ENCODE results near the gene GLI3. TPM values are rescaled to one million over a fixed set of nuclear protein-coding genes. Genes with fewer than 3 reads are reported as not detected.
A peak's percentile ranks its signal among the peaks of the same experiment; 100 is the strongest.

GLI3 gene
- total RNA-seq, 4 donors from 2014 or later: 23.1 to 41.3 (median 24.6) TPM

DNA sequence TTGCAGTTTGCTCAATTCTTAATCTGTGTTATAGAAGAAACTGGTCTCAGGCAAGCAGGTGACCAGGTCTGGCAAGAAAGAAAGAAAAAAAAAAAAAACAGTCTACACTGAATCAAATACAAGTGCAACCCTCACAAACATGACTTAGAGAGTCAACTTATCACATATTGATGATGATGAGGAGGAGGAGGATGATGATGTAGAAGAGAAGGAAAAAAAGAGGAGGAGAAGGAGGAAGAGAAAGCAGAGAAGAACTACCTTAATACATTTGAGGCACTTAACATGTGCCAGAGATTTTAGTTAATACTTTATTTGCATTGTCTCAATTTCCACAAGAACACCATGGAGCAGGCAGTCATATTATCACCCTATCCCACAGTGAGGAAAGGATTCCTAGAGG, 91.5 kb downstream of the GLI3 start:
- DNase-seq (ENCODE audit: low spot score in 2 of 2): no peak
- Histone ChIP-seq H3K36me3 (no peaks in the 10 kb centered on the region), H3K27ac (no peak overlapping the region), H3K27me3 (no peaks in the 10 kb centered on the region), H3K4me3 (no peak overlapping the region), H3K9me3 (no peaks in the 10 kb centered on the region), H3K4me1 (peaks cover 31% of the 10 kb centered on the region)
- TF ChIP-seq POLR2A (IDR thresholded peaks at IDR 0.05) (no peak), POLR2AphosphoS5 (IDR thresholded peaks at IDR 0.05) (no peak), EP300 (IDR thresholded peaks at IDR 0.05) (no peak)
- TF ChIP-seq, protein P1, sequence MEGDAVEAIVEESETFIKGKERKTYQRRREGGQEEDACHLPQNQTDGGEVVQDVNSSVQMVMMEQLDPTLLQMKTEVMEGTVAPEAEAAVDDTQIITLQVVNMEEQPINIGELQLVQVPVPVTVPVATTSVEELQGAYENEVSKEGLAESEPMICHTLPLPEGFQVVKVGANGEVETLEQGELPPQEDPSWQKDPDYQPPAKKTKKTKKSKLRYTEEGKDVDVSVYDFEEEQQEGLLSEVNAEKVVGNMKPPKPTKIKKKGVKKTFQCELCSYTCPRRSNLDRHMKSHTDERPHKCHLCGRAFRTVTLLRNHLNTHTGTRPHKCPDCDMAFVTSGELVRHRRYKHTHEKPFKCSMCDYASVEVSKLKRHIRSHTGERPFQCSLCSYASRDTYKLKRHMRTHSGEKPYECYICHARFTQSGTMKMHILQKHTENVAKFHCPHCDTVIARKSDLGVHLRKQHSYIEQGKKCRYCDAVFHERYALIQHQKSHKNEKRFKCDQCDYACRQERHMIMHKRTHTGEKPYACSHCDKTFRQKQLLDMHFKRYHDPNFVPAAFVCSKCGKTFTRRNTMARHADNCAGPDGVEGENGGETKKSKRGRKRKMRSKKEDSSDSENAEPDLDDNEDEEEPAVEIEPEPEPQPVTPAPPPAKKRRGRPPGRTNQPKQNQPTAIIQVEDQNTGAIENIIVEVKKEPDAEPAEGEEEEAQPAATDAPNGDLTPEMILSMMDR (IDR thresholded peaks at IDR 0.05): no peak

DNA sequence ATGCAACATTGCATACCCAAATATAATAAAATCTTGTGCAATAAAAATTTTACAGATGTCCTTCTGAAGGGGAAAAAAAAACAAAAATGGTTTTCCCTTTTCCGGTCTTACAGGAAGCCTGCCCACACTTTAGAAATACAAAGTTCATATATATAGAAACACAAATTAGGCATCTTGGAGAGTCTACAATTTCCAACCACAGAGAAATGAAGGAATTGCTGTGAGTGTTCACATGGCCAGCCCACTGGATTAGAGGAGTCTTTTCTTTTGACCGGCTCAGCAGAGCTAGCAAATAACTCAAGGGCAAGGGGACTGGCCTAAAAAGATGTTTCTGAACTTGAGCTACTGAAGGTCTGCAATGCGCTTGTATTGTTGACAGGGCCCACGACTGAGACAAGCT, 92.4 kb downstream of the GLI3 start:
- Histone ChIP-seq H3K9me3 (no peaks in the 10 kb centered on the region), H3K4me3 (no peak overlapping the region), H3K27ac (peak overlapping the region; percentile 5), H3K36me3 (no peaks in the 10 kb centered on the region), H3K27me3 (no peaks in the 10 kb centered on the region), H3K4me1 (peaks cover 29% of the 10 kb centered on the region)
- WGBS: 54% methylated on average over 4 of the region's 4 CpGs
- no peak for DNase-seq (ENCODE audit: low spot score in 2 of 2)
- TF ChIP-seq POLR2AphosphoS5 (IDR thresholded peaks at IDR 0.05): no peak
- TF ChIP-seq EP300 (IDR thresholded peaks at IDR 0.05): no peak
- TF ChIP-seq, protein P1 (IDR thresholded peaks at IDR 0.05): no peak
- TF ChIP-seq POLR2A (IDR thresholded peaks at IDR 0.05): no peak

GRCh38 chr7:42143711-42144600, 93.1 kb downstream of the GLI3 start:
- H3K27me3 ChIP-seq: no peaks in the 10 kb centered on the region
- no peaks in the 10 kb centered on the region for H3K36me3 ChIP-seq
- H3K9me3 ChIP-seq: no peaks in the 10 kb centered on the region
- H3K4me3 ChIP-seq: no peak overlapping the region
- H3K27ac ChIP-seq: peak overlapping the region; percentile 5
- peaks cover 25% of the 10 kb centered on the region for H3K4me1 ChIP-seq
- 56% methylated on average over 14 of the region's 14 CpGs for WGBS
- TF ChIP-seq, protein P1 (IDR thresholded peaks at IDR 0.05): no peak
- TF ChIP-seq EP300 (IDR thresholded peaks at IDR 0.05) (no peak), POLR2AphosphoS5 (IDR thresholded peaks at IDR 0.05) (no peak), POLR2A (IDR thresholded peaks at IDR 0.05) (no peak)
- no peak for DNase-seq (ENCODE audit: low spot score in 2 of 2)

DNA sequence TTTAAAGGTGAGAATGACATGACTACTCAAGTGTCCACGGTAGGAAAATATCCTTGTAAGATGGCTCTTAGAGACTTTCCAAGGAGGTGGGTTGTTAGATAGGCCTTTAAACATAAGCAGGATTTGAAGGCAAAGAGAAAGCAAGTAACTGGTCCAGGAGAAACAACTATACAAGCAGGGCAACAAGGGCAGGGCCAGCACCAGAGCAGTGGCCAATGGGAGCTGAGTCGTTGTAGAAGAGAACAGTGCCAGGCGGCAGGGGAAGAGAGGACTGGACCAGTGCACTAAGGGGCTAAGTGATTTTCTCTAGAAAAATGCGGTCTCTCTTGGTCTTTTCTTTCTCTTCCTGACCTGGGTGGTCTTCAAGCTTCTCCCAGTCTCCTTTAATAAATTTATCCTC, 94.9 kb downstream of the GLI3 start:
- Histone ChIP-seq H3K36me3 (no peaks in the 10 kb centered on the region), H3K9me3 (no peaks in the 10 kb centered on the region), H3K4me3 (no peak overlapping the region), H3K4me1 (peaks cover 30% of the 10 kb centered on the region), H3K27ac (no peak overlapping the region), H3K27me3 (no peaks in the 10 kb centered on the region)
- no peak for DNase-seq (ENCODE audit: low spot score in 2 of 2)
- TF ChIP-seq POLR2AphosphoS5 (IDR thresholded peaks at IDR 0.05) (no peak), EP300 (IDR thresholded peaks at IDR 0.05) (no peak), POLR2A (IDR thresholded peaks at IDR 0.05) (no peak)
- TF ChIP-seq, protein P1 (IDR thresholded peaks at IDR 0.05): no peak
- WGBS: 87% methylated on average over 4 of the region's 4 CpGs

DNA sequence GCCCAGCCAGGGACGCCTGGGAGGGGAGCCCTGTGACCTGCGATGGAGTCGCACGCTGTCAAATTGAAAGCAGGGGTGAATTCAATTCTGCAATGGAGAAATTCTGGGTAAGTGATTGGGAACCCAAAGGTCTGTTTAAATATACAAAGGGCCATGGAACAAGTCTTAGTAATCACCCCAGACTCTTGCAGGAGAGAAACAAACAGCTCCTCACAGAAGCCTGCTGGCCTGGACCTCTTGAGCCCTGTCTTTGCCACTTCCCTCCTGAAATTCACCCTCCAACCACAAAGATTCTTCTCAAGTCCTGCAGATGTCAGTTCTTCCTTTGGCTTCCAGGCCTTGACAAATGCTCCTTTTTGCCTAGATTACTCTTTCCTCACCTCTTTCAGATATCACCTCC, 97.3 kb downstream of the GLI3 start:
- Histone ChIP-seq H3K27me3 (no peaks in the 10 kb centered on the region), H3K27ac (no peak overlapping the region), H3K4me1 (peaks cover 28% of the 10 kb centered on the region), H3K9me3 (no peaks in the 10 kb centered on the region), H3K4me3 (no peak overlapping the region), H3K36me3 (no peaks in the 10 kb centered on the region)
- TF ChIP-seq EP300 (IDR thresholded peaks at IDR 0.05) (no peak), POLR2AphosphoS5 (IDR thresholded peaks at IDR 0.05) (no peak), POLR2A (IDR thresholded peaks at IDR 0.05) (no peak)
- DNase-seq (ENCODE audit: low spot score in 2 of 2): no peak
- 98% methylated on average over 4 of the region's 4 CpGs for WGBS

Data from suprapubic skin (tissue), 4 donors.